Measurements from ENCODE around the gene OTOP3. TPM values are rescaled to one million over a fixed set of nuclear protein-coding genes. Genes with fewer than 3 reads are reported as not detected.

Gene OTOP3
- total RNA-seq, 1 experiment from 2014 or later = not detected

DNA sequence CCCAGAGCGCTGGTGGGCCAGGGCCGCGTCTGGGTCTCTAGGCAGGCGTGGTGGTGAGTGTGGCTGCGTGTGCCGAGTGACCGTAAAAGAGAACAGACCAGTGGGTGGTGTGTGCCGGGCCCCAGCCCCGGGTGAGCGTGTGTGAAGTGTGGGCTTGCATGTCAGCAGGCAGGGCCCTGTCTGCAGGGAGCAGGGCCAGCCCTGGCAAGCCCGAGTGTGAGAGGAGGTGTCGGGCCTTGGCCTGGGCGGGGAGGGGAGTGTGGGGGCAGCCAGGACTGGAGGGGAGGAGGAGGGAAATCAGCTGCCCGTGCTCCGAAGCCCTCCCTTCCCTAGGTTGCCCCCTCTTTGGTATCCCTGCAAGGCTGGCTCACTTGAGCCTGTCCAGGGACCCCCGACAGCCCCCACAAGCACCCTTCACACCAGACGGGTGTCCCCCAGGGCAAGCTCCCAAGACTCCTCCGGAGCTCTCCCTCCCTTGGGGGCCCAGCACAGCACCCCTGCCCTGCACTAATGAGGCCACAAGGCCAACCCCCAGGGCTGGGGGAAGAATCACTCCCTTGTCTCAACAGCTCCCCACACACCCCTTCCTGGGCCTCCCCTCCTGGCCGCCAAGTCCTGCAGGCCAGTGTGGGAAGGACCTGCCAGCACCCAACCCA is 14.5 kb upstream of the OTOP3 start:
- Mint-ChIP-seq H3K4me3 (peak overlapping the region in 1 of 2 experiments; percentile 50; a peak in 1 of 5 replicates), H3K27ac (no peak overlapping the region), H3K9me3 (peaks cover 0 to 5% of the 10 kb centered on the region in 2 experiments; a peak in 1 of 5 replicates), H3K27me3 (ENCODE audit: low read depth) (peaks cover 61% of the 10 kb centered on the region), H3K4me1 (peaks cover 16 to 40% of the 10 kb centered on the region in 2 experiments), H3K36me3 (ENCODE audit: insufficient read depth in 1 of 3, low read depth in 3 of 3) (no peaks in the 10 kb centered on the region; a peak in 1 of 7 replicates)
- Histone ChIP-seq H3K9ac (ENCODE audit: extremely low read depth, insufficient read length, low read length) (no peak overlapping the region), H3K18ac (ENCODE audit: insufficient read length, low read depth, low read length) (no peak overlapping the region), H2BK12ac (ENCODE audit: insufficient read length, low read depth, low read length) (no peak overlapping the region), H3T11ph (ENCODE audit: low read length) (no peak overlapping the region), H2BK120ac (ENCODE audit: low read depth, low read length, poor library complexity, severe bottlenecking) (no peak overlapping the region), H2BK5ac (ENCODE audit: insufficient read length, low read length) (no peak overlapping the region), H2BK20ac (ENCODE audit: low read depth, low read length, poor library complexity, severe bottlenecking) (no peak overlapping the region), H3K79me2 (ENCODE audit: insufficient read depth, low read length) (no peaks in the 10 kb centered on the region), H3K14ac (ENCODE audit: insufficient read depth, low read length) (no peak overlapping the region; the same call in 1 of the 2 replicates), H3K4ac (ENCODE audit: low read depth, low read length) (no peak overlapping the region), H4K5ac (ENCODE audit: insufficient read length, low read depth, low read length) (no peak overlapping the region), H2BK15ac (ENCODE audit: low read depth, low read length) (no peak overlapping the region), H4K91ac (ENCODE audit: insufficient read length, low read depth, low read length) (no peak overlapping the region), H2AK5ac (ENCODE audit: insufficient read length, low read length) (no peak overlapping the region), H3K79me1 (ENCODE audit: insufficient read depth, low read depth, low read length, poor library complexity, severe bottlenecking) (no peaks in the 10 kb centered on the region), H4K20me1 (ENCODE audit: control insufficient read depth, insufficient read depth, insufficient read length) (no peaks in the 10 kb centered on the region), H3K23me2 (ENCODE audit: insufficient read length, low read depth, low read length, poor library complexity, severe bottlenecking) (peaks cover 5% of the 10 kb centered on the region), H3K56ac (ENCODE audit: insufficient read length, low read depth, low read length) (no peak overlapping the region), H3K27ac (ENCODE audit: insufficient read length, low read depth, low read length) (no peak overlapping the region), H3K4me1 (ENCODE audit: insufficient read depth, low read length) (no peaks in the 10 kb centered on the region), H4K8ac (replicated peaks; ENCODE audit: insufficient read length, low read depth, low read length) (no peak overlapping the region), H2AFZ (ENCODE audit: low read length) (no peak overlapping the region), H3K23ac (ENCODE audit: insufficient read length, low read depth, low read length) (no peak overlapping the region), H3K9me3 (ENCODE audit: control insufficient read depth, low read depth, low read length) (no peaks in the 10 kb centered on the region), H3K4me2 (ENCODE audit: insufficient read depth, insufficient read length, low read length) (no peak overlapping the region), H3K27me3 (ENCODE audit: insufficient read depth, low read length) (peaks cover 37% of the 10 kb centered on the region)
- no CpG with 5 or more reads among the region's 19 CpGs for WGBS (ENCODE audit: extremely low coverage, insufficient read length, low lambda C conversion rate)
- TF ChIP-seq, protein P1, sequence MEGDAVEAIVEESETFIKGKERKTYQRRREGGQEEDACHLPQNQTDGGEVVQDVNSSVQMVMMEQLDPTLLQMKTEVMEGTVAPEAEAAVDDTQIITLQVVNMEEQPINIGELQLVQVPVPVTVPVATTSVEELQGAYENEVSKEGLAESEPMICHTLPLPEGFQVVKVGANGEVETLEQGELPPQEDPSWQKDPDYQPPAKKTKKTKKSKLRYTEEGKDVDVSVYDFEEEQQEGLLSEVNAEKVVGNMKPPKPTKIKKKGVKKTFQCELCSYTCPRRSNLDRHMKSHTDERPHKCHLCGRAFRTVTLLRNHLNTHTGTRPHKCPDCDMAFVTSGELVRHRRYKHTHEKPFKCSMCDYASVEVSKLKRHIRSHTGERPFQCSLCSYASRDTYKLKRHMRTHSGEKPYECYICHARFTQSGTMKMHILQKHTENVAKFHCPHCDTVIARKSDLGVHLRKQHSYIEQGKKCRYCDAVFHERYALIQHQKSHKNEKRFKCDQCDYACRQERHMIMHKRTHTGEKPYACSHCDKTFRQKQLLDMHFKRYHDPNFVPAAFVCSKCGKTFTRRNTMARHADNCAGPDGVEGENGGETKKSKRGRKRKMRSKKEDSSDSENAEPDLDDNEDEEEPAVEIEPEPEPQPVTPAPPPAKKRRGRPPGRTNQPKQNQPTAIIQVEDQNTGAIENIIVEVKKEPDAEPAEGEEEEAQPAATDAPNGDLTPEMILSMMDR (conservative IDR thresholded peaks at IDR 0.05) = no peak
- DNase-seq = peak; percentile 55

Measured in H9 (cell line).